ENCODE results near the gene FAM174B.

DNA sequence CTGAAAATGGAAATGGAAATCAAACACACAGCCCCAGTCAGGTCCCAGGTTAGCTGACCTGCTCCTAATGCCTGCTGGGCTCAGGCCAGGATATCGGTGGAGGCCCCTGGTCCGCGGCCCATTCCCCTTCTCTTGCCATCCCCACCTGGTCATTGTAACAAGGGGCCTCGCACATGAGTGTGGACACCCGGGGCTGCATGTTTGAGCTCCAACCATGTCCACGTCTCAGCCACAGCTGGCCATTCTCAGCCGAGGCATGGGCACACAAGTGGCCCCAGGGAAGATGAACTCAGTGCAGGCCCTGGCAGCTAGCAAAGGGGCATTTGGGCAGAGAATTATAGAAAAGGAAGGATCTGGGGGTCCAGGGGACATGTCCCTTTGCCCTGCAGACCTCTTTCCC lies 41.7 kb downstream of the FAM174B start:
- TF ChIP-seq CTCF (IDR thresholded peaks at IDR 0.05) (no peak), POLR2A (IDR thresholded peaks at IDR 0.05) (no peak), POLR2AphosphoS5 (IDR thresholded peaks at IDR 0.05) (no peak)

Data from prostate gland (tissue), 2 donors.